ENCODE results near the gene THRAP3. TPM values are rescaled to one million over a fixed set of nuclear protein-coding genes. Genes with fewer than 3 reads are reported as not detected.

Gene THRAP3
- total and polyA plus RNA-seq, 2 experiments from 2014 or later = 127 to 161 TPM

DNA sequence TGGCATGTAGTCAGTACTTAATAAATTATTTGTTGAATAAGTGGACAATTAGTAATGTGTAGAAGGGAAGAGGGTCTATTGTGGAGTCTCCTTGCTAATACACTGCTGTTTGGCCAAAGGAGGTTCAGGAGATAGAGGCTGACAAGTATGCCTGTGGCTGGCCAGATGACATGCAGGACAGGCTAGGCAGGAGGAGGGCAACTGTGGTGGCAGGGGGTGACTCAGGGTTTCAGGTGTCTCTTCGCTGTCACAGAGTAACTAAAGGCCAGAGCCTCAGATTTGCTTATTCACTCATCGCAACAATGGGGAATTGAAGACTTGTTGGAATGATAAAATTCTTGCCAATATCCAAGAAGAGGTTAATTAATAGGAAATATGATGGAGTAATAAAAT is 33.1 kb downstream of the THRAP3 start (continued):
- TF ChIP-seq, protein P1, sequence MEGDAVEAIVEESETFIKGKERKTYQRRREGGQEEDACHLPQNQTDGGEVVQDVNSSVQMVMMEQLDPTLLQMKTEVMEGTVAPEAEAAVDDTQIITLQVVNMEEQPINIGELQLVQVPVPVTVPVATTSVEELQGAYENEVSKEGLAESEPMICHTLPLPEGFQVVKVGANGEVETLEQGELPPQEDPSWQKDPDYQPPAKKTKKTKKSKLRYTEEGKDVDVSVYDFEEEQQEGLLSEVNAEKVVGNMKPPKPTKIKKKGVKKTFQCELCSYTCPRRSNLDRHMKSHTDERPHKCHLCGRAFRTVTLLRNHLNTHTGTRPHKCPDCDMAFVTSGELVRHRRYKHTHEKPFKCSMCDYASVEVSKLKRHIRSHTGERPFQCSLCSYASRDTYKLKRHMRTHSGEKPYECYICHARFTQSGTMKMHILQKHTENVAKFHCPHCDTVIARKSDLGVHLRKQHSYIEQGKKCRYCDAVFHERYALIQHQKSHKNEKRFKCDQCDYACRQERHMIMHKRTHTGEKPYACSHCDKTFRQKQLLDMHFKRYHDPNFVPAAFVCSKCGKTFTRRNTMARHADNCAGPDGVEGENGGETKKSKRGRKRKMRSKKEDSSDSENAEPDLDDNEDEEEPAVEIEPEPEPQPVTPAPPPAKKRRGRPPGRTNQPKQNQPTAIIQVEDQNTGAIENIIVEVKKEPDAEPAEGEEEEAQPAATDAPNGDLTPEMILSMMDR (conservative IDR thresholded peaks at IDR 0.05; ENCODE audit: low read depth in 2 of 2) = no peak

DNA sequence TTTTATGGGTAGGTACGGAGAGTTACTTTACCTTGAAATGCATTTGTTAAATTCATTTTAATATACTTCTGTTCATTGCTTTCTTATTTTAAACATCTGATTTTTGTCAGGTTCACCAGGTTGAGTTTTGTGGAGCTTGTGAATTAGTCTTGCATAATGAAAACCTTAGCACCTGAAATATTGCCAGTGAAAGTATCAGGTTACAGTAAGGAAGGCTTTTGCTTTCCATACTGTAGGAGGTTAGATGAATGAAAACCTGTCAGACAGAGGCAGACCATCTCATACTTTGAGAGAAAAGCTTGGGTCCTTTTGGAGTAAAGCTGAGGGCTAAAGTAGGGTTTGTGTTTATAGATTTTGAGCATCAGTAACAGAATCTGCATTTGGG is 34.7 kb downstream of the THRAP3 start:
- H3K27ac ChIP-seq (ENCODE audit: low read depth) = no peak overlapping the region
- DNase-seq (ENCODE audit: low spot score) (no peak), ATAC-seq (no peak)
- H3K4me1 ChIP-seq (ENCODE audit: insufficient read depth) = peaks cover 6% of the 10 kb centered on the region; the same call in 1 of the 2 replicates
- H3K27me3 ChIP-seq (ENCODE audit: insufficient read depth) = no peaks in the 10 kb centered on the region
- peaks cover 37% of the 10 kb centered on the region for H3K36me3 Mint-ChIP-seq (ENCODE audit: low read depth)
- H3K4me2 ChIP-seq = no peak overlapping the region
- peaks cover 67% of the 10 kb centered on the region for H4K20me1 ChIP-seq (replicated peaks; ENCODE audit: insufficient read depth)
- H3K4me3 ChIP-seq = no peak overlapping the region
- peaks cover 16% of the 10 kb centered on the region for H3K36me3 ChIP-seq (ENCODE audit: insufficient read depth)
- H3K9me3 Mint-ChIP-seq = no peaks in the 10 kb centered on the region
- peak overlapping the region; percentile 57 for H3K27ac Mint-ChIP-seq
- H3K9me2 ChIP-seq (ENCODE audit: insufficient read depth) = no peaks in the 10 kb centered on the region
- no peak overlapping the region for H3K4me3 Mint-ChIP-seq
- peaks cover 94% of the 10 kb centered on the region for H3K79me2 ChIP-seq (replicated peaks; ENCODE audit: insufficient read depth)
- peaks cover 22% of the 10 kb centered on the region for H3K4me1 Mint-ChIP-seq
- H3K27me3 Mint-ChIP-seq (ENCODE audit: insufficient read depth, low read depth, poor library complexity) = peaks cover 5% of the 10 kb centered on the region
- TF ChIP-seq, protein P2, sequence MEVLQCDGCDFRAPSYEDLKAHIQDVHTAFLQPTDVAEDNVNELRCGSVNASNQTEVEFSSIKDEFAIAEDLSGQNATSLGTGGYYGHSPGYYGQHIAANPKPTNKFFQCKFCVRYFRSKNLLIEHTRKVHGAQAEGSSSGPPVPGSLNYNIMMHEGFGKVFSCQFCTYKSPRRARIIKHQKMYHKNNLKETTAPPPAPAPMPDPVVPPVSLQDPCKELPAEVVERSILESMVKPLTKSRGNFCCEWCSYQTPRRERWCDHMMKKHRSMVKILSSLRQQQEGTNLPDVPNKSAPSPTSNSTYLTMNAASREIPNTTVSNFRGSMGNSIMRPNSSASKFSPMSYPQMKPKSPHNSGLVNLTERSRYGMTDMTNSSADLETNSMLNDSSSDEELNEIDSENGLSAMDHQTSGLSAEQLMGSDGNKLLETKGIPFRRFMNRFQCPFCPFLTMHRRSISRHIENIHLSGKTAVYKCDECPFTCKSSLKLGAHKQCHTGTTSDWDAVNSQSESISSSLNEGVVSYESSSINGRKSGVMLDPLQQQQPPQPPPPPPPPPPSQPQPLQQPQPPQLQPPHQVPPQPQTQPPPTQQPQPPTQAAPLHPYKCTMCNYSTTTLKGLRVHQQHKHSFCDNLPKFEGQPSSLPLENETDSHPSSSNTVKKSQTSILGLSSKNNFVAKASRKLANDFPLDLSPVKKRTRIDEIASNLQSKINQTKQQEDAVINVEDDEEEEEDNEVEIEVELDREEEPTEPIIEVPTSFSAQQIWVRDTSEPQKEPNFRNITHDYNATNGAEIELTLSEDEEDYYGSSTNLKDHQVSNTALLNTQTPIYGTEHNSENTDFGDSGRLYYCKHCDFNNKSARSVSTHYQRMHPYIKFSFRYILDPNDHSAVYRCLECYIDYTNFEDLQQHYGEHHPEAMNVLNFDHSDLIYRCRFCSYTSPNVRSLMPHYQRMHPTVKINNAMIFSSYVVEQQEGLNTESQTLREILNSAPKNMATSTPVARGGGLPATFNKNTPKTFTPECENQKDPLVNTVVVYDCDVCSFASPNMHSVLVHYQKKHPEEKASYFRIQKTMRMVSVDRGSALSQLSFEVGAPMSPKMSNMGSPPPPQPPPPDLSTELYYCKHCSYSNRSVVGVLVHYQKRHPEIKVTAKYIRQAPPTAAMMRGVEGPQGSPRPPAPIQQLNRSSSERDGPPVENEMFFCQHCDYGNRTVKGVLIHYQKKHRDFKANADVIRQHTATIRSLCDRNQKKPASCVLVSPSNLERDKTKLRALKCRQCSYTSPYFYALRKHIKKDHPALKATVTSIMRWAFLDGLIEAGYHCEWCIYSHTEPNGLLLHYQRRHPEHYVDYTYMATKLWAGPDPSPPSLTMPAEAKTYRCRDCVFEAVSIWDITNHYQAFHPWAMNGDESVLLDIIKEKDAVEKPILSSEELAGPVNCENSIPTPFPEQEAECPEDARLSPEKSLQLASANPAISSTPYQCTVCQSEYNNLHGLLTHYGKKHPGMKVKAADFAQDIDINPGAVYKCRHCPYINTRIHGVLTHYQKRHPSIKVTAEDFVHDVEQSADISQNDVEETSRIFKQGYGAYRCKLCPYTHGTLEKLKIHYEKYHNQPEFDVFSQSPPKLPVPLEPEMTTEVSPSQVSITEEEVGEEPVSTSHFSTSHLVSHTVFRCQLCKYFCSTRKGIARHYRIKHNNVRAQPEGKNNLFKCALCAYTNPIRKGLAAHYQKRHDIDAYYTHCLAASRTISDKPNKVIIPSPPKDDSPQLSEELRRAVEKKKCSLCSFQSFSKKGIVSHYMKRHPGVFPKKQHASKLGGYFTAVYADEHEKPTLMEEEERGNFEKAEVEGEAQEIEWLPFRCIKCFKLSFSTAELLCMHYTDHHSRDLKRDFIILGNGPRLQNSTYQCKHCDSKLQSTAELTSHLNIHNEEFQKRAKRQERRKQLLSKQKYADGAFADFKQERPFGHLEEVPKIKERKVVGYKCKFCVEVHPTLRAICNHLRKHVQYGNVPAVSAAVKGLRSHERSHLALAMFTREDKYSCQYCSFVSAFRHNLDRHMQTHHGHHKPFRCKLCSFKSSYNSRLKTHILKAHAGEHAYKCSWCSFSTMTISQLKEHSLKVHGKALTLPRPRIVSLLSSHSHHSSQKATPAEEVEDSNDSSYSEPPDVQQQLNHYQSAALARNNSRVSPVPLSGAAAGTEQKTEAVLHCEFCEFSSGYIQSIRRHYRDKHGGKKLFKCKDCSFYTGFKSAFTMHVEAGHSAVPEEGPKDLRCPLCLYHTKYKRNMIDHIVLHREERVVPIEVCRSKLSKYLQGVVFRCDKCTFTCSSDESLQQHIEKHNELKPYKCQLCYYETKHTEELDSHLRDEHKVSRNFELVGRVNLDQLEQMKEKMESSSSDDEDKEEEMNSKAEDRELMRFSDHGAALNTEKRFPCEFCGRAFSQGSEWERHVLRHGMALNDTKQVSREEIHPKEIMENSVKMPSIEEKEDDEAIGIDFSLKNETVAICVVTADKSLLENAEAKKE (CRISPR knock-in tag; IDR thresholded peaks at IDR 0.05) = no peak
- TF ChIP-seq, protein P3, sequence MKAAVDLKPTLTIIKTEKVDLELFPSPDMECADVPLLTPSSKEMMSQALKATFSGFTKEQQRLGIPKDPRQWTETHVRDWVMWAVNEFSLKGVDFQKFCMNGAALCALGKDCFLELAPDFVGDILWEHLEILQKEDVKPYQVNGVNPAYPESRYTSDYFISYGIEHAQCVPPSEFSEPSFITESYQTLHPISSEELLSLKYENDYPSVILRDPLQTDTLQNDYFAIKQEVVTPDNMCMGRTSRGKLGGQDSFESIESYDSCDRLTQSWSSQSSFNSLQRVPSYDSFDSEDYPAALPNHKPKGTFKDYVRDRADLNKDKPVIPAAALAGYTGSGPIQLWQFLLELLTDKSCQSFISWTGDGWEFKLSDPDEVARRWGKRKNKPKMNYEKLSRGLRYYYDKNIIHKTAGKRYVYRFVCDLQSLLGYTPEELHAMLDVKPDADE (IDR thresholded peaks at IDR 0.05) = no peak
- no peak for TF ChIP-seq NANOG (IDR thresholded peaks at IDR 0.05; ENCODE audit: borderline replicate concordance)
- no peak for TF ChIP-seq POLR2AphosphoS5 (IDR thresholded peaks at IDR 0.05; ENCODE audit: low read depth)
- TF ChIP-seq, protein P4, sequence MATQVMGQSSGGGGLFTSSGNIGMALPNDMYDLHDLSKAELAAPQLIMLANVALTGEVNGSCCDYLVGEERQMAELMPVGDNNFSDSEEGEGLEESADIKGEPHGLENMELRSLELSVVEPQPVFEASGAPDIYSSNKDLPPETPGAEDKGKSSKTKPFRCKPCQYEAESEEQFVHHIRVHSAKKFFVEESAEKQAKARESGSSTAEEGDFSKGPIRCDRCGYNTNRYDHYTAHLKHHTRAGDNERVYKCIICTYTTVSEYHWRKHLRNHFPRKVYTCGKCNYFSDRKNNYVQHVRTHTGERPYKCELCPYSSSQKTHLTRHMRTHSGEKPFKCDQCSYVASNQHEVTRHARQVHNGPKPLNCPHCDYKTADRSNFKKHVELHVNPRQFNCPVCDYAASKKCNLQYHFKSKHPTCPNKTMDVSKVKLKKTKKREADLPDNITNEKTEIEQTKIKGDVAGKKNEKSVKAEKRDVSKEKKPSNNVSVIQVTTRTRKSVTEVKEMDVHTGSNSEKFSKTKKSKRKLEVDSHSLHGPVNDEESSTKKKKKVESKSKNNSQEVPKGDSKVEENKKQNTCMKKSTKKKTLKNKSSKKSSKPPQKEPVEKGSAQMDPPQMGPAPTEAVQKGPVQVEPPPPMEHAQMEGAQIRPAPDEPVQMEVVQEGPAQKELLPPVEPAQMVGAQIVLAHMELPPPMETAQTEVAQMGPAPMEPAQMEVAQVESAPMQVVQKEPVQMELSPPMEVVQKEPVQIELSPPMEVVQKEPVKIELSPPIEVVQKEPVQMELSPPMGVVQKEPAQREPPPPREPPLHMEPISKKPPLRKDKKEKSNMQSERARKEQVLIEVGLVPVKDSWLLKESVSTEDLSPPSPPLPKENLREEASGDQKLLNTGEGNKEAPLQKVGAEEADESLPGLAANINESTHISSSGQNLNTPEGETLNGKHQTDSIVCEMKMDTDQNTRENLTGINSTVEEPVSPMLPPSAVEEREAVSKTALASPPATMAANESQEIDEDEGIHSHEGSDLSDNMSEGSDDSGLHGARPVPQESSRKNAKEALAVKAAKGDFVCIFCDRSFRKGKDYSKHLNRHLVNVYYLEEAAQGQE (IDR thresholded peaks at IDR 0.05; ENCODE audit: unreplicated experiment) = no peak
- no peak for TF ChIP-seq JUNB (IDR thresholded peaks at IDR 0.05; ENCODE audit: unreplicated experiment)
- TF ChIP-seq ZNF331 (CRISPR knock-in tag; IDR thresholded peaks at IDR 0.05; ENCODE audit: low read depth) = no peak
- no peak for TF ChIP-seq ZNF114 (CRISPR knock-in tag; IDR thresholded peaks at IDR 0.05)
- TF ChIP-seq EZH2 (IDR thresholded peaks at IDR 0.05; ENCODE audit: low read depth, unreplicated experiment) = no peak
- TF ChIP-seq EZH2phosphoT487 (IDR thresholded peaks at IDR 0.05; ENCODE audit: unreplicated experiment) = no peak
- TF ChIP-seq CREB1 (CRISPR knock-in tag; IDR thresholded peaks at IDR 0.05; ENCODE audit: low read depth) = no peak
- TF ChIP-seq STAT1 (IDR thresholded peaks at IDR 0.05; ENCODE audit: unreplicated experiment) = no peak
- H2AFZ ChIP-seq = no peak overlapping the region
- no peaks in the 10 kb centered on the region; the same call in 1 of the 2 replicates for H3F3A ChIP-seq (replicated peaks; ENCODE audit: low read depth)
